Right lobe of liver (tissue), 4 donors: Measurements from ENCODE around the gene CFAP161.
"Not testable (repeated sequence)": the region's sequence is repeated elsewhere in the genome, so short reads cannot be mapped to it uniquely, and the experiment has no call there.

Experiments
- POLR2A ChIP-seq: fragments of 450-650 bp; IDR thresholded peaks from one replicate; pipeline ENCODE4 v1.6.1; 2017; ENCODE audit warnings: antibody characterized with exemption, mild to moderate bottlenecking
- TF ChIP-seq, protein P1 (sequence below), 4 donors: fragments of 200-600 bp in 3 of 4; fragments of 450-650 bp in 1 of 4; IDR thresholded peaks; one replicate each; pipeline versions ENCODE4 v1.5.1 to v1.8.0; 2016 to 2022; ENCODE audit warnings: antibody characterized with exemption in 4 of 4, mild to moderate bottlenecking in 2 of 4
- donor health status: DM: no; HTN: no; CAD: no.
- donor health status: DM: no; HTN: no; CAD: no.
- donor health status: DM: no; HTN: yes; CAD: no.

DNA sequence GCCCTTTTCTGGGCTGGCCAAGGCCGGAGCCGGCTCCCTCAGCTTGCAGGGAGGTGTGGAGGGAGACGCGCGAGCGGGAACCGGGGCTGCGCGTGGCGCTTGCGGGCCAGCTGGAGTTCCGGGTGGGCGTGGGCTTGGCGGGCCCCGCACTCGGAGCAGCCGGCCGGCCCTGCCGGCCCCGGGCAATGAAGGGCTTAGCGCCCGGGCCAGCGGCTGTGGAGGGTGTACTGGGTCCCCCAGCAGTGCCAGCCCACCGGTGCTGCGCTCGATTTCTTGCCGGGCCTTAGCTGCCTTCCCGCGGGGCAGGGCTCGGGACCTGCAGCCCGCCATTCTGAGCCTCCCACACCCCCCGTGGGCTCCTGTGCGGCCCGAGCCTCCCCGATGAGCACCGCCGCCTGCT is 24.5 kb downstream of the CFAP161 start:
- TF ChIP-seq, protein P1, sequence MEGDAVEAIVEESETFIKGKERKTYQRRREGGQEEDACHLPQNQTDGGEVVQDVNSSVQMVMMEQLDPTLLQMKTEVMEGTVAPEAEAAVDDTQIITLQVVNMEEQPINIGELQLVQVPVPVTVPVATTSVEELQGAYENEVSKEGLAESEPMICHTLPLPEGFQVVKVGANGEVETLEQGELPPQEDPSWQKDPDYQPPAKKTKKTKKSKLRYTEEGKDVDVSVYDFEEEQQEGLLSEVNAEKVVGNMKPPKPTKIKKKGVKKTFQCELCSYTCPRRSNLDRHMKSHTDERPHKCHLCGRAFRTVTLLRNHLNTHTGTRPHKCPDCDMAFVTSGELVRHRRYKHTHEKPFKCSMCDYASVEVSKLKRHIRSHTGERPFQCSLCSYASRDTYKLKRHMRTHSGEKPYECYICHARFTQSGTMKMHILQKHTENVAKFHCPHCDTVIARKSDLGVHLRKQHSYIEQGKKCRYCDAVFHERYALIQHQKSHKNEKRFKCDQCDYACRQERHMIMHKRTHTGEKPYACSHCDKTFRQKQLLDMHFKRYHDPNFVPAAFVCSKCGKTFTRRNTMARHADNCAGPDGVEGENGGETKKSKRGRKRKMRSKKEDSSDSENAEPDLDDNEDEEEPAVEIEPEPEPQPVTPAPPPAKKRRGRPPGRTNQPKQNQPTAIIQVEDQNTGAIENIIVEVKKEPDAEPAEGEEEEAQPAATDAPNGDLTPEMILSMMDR (IDR thresholded peaks at IDR 0.05), result not testable (repeated sequence)
- not testable (repeated sequence) for TF ChIP-seq POLR2A
